SK-N-SH treated with all-trans-retinoic acid at 6 μM for 48 hours (cell line): Measurements from ENCODE around the gene PACS1.

ENCODE experiments used
- ARNTL ChIP-seq: fragments of 450-650 bp; formaldehyde crosslinking; IDR thresholded peaks from 2 replicates; pipeline ENCODE4 v1.5.0; 2020; ENCODE audit warnings: low read depth, mild to moderate bottlenecking, moderate library complexity, borderline replicate concordance
- GLIS3 ChIP-seq: fragments of 250-450 bp; sonication (Bioruptor Pico); IDR thresholded peaks from 2 replicates; pipeline ENCODE4 v1.5.0; 2020; ENCODE audit warnings: mild to moderate bottlenecking, moderate library complexity
- PPARA ChIP-seq: fragments of 250-450 bp; sonication (Bioruptor Pico); IDR thresholded peaks from 2 replicates; pipeline ENCODE4 v1.5.0; 2020; ENCODE audit warnings: mild to moderate bottlenecking, borderline replicate concordance
- RARB ChIP-seq: fragments of 250-450 bp; sonication (Bioruptor Pico); IDR thresholded peaks from 2 replicates; pipeline ENCODE4 v1.8.0; 2021; ENCODE audit warnings: mild to moderate bottlenecking, moderate library complexity
- SNAI2 ChIP-seq: fragments of 250-450 bp; sonication (Bioruptor Pico); IDR thresholded peaks from 2 replicates; pipeline ENCODE4 v1.5.0; 2020; ENCODE audit warnings: mild to moderate bottlenecking, moderate library complexity
- TCF4 ChIP-seq: fragments of 250-450 bp; sonication (Bioruptor Pico); IDR thresholded peaks from 2 replicates; pipeline ENCODE4 v1.8.0; 2021; ENCODE audit warnings: mild to moderate bottlenecking, moderate library complexity, borderline replicate concordance
- ZFP3 ChIP-seq: fragments of 250-450 bp; sonication (Bioruptor Pico); IDR thresholded peaks from 2 replicates; pipeline ENCODE4 v1.5.0; 2020; ENCODE audit warnings: mild to moderate bottlenecking, moderate library complexity
- ZNF565 ChIP-seq: fragments of 450-650 bp; formaldehyde crosslinking; conservative IDR thresholded peaks from 2 replicates; pipeline ENCODE4 v1.5.0; 2020; ENCODE audit warnings: low read depth, mild to moderate bottlenecking, moderate library complexity
- TF ChIP-seq, protein P1 (sequence below): fragments of 250-450 bp; sonication (Bioruptor Pico); IDR thresholded peaks from 2 replicates; pipeline ENCODE4 v1.8.0; 2020; ENCODE audit warnings: mild to moderate bottlenecking, moderate library complexity, borderline replicate concordance
- TF ChIP-seq, protein P2 (sequence below): fragments of 250-450 bp; sonication (Bioruptor Pico); IDR thresholded peaks from 2 replicates; pipeline ENCODE4 v1.5.1; 2020; ENCODE audit warnings: low read depth, mild to moderate bottlenecking, moderate library complexity
- TF ChIP-seq, protein P3 (sequence below): fragments of 250-450 bp; sonication (Bioruptor Pico); IDR thresholded peaks from 2 replicates; pipeline ENCODE4 v1.8.0; 2021; ENCODE audit warnings: low read depth, mild to moderate bottlenecking, moderate library complexity, borderline replicate concordance

DNA sequence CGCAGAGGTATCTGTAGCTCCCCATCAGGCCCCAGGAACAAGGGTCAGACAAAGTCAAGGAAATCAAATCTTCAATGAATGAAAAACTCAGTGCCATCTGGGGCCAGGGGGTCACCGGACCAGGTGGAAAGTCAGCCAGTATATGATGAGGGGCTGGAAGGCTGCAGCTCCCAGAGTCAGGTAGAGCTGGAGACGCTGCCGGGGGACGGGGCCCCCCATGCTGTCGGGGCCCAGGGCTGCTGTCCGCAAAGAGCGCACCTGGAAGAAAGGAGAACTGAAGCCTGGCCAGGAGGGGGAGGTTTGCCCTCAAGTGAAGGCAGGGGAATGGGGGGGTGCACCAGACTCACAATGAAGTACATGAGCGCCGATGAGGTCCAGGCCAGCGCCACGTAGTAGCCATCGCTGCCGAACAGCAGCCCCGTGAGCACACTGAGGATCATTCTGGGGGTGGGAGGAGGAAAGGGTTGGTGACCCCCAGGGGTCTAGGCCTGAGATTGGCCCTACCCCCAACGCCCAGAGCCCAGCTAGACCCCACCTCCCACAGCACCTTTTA, 214.5 kb downstream of the PACS1 start:
- TF ChIP-seq, protein P1, sequence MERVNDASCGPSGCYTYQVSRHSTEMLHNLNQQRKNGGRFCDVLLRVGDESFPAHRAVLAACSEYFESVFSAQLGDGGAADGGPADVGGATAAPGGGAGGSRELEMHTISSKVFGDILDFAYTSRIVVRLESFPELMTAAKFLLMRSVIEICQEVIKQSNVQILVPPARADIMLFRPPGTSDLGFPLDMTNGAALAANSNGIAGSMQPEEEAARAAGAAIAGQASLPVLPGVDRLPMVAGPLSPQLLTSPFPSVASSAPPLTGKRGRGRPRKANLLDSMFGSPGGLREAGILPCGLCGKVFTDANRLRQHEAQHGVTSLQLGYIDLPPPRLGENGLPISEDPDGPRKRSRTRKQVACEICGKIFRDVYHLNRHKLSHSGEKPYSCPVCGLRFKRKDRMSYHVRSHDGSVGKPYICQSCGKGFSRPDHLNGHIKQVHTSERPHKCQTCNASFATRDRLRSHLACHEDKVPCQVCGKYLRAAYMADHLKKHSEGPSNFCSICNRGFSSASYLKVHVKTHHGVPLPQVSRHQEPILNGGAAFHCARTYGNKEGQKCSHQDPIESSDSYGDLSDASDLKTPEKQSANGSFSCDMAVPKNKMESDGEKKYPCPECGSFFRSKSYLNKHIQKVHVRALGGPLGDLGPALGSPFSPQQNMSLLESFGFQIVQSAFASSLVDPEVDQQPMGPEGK (CRISPR knock-in tag): no peak
- no peak for TF ChIP-seq SNAI2
- no peak for TF ChIP-seq ARNTL (CRISPR knock-in tag)
- TF ChIP-seq TCF4 (CRISPR knock-in tag): no peak
- no peak for TF ChIP-seq RARB (CRISPR knock-in tag)
- no peak for TF ChIP-seq GLIS3 (CRISPR knock-in tag)
- TF ChIP-seq PPARA (CRISPR knock-in tag): no peak
- TF ChIP-seq ZNF565 (CRISPR knock-in tag): no peak
- TF ChIP-seq, protein P2, sequence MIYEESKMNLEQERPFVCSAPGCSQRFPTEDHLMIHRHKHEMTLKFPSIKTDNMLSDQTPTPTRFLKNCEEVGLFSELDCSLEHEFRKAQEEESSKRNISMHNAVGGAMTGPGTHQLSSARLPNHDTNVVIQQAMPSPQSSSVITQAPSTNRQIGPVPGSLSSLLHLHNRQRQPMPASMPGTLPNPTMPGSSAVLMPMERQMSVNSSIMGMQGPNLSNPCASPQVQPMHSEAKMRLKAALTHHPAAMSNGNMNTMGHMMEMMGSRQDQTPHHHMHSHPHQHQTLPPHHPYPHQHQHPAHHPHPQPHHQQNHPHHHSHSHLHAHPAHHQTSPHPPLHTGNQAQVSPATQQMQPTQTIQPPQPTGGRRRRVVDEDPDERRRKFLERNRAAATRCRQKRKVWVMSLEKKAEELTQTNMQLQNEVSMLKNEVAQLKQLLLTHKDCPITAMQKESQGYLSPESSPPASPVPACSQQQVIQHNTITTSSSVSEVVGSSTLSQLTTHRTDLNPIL (CRISPR knock-in tag): no peak
- TF ChIP-seq, protein P3, sequence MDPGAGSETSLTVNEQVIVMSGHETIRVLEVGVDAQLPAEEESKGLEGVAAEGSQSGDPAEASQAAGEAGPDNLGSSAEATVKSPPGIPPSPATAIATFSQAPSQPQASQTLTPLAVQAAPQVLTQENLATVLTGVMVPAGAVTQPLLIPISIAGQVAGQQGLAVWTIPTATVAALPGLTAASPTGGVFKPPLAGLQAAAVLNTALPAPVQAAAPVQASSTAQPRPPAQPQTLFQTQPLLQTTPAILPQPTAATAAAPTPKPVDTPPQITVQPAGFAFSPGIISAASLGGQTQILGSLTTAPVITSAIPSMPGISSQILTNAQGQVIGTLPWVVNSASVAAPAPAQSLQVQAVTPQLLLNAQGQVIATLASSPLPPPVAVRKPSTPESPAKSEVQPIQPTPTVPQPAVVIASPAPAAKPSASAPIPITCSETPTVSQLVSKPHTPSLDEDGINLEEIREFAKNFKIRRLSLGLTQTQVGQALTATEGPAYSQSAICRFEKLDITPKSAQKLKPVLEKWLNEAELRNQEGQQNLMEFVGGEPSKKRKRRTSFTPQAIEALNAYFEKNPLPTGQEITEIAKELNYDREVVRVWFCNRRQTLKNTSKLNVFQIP (CRISPR knock-in tag): no peak
- no peak for TF ChIP-seq ZFP3 (CRISPR knock-in tag)
